ENCODE measurements around the gene FRRS1L.

DNA sequence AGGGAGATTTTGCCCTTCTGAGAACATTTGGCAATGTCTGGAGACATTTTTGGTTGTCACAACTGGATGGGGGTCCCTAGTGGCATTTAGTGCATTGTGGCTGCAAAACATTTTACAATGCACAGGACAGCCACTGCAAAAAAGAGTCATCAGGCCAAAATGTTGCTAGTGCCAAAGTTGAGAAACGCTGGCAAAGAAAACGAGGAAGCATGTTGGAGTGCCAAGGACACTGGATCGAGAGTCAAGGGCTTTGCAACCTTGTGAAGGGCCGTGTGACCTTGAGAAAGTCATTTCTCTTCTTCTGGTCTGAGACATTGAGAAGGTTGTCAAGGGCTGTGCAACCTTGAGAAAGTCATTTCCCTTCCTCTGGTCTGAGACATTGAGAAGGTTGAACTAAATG, 45.7 kb upstream of the FRRS1L start:
- no peak for TF ChIP-seq POLR2A (IDR thresholded peaks at IDR 0.05)
- TF ChIP-seq EP300 (IDR thresholded peaks at IDR 0.05), result no peak
